Measurements from ENCODE around the gene SNTG2. TPM values are rescaled to one million over a fixed set of nuclear protein-coding genes. Genes with fewer than 3 reads are reported as not detected.
"Not testable (repeated sequence)": the region's sequence is repeated elsewhere in the genome, so short reads cannot be mapped to it uniquely, and the experiment has no call there.

The SNTG2 gene
- polyA plus RNA-seq, 1 donor, result 0.46 TPM

- no peak for DNase-seq (ENCODE audit: low read depth)
These were observed 457.5 kb downstream of the SNTG2 start for GRCh38 chr2:1407950-1408675.

DNA sequence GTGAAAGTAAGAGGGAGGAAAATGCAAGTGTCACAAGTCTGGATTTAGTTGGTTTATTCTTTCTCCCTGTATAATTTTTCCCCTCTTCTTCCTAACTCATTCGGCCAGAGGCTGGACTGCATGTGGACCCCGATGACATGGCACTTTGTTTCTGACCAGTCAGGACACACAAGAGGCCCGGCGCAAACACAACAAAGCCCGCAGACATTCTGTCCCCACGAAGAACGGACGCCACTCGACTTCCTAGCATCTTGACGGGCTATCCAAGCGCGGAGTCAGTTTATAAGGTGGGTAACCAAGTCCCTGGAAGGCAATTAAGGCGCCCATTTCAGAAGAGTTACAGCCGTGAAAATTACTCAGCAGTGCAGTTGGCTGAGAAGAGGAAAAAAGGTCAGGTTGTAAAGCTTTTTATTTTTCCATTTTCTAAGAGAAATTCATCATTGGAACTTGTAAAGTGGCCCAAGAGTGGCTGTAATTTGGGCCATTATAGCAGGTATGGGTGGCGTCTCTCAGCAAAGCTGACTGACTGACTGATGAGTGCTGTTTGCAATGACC lies 462.6 kb downstream of the SNTG2 start, which contains the start of gene TPO:
TPO (plus strand) TSS at position 308 of the 555 bp plus-strand sequence. CDS start 946 bp downstream, outside the sequence.
- no peak for DNase-seq (ENCODE audit: low read depth)

- DNase-seq (ENCODE audit: low read depth), result no peak
These were observed 463.5 kb downstream of the SNTG2 start for GRCh38 chr2:1414121-1414520.

- DNase-seq (ENCODE audit: low read depth), result not testable (repeated sequence)
These were observed 464.3 kb downstream of the SNTG2 start for GRCh38 chr2:1414901-1415300.

GRCh38 chr2:1415501-1415900 lies 464.9 kb downstream of the SNTG2 start:
- DNase-seq (ENCODE audit: low read depth), result no peak

Measured in forelimb muscle (tissue), 1 donor.